Activated CD4-positive, alpha-beta T cell treated with anti-CD3 and anti-CD28 coated beads, Interleukin-2, amount 10 ng/mL, durations not matched to agents 24 days and 14 days (primary cell): ENCODE results near the gene FHOD3. TPM values are rescaled to one million over a fixed set of nuclear protein-coding genes. Genes with fewer than 3 reads are reported as not detected.

Experiments used
- DNase-seq: peaks from one replicate; pipeline ENCODE4 v3.0.0; 2022
- H3K27ac Mint-ChIP-seq: one replicate; pipeline ENCODE4 v1.8.0; 2022; ENCODE audit warnings: mild to moderate bottlenecking, mixed read lengths
- H3K27me3 Mint-ChIP-seq: one replicate; pipeline ENCODE4 v1.8.0; 2022; ENCODE audit warnings: mixed read lengths
- H3K36me3 Mint-ChIP-seq: one replicate; pipeline ENCODE4 v1.8.0; 2022; ENCODE audit warnings: low read depth, mild to moderate bottlenecking, mixed read lengths
- H3K4me1 Mint-ChIP-seq: one replicate; pipeline ENCODE4 v1.8.0; 2021; ENCODE audit warnings: mixed read lengths
- H3K4me3 Mint-ChIP-seq: one replicate; pipeline ENCODE4 v1.8.0; 2022; ENCODE audit warnings: mild to moderate bottlenecking, moderate library complexity, mixed read lengths
- H3K9me3 Mint-ChIP-seq: one replicate; pipeline ENCODE4 v1.8.0; 2021; ENCODE audit warnings: mixed read lengths
- intact Hi-C: fragments of 100-400 bp; cut with micrococcal nuclease; formaldehyde crosslinking; loops from one replicate; pipeline ENCODE4 v1.15.1; 2023
- total RNA-seq: library from RNA; stranded (reverse); gene quantifications from 2 replicates; pipeline ENCODE4 v1.2.3, GENCODE V29; 2022

The FHOD3 gene
- total RNA-seq, 1 donor from 2014 or later = not detected

DNA sequence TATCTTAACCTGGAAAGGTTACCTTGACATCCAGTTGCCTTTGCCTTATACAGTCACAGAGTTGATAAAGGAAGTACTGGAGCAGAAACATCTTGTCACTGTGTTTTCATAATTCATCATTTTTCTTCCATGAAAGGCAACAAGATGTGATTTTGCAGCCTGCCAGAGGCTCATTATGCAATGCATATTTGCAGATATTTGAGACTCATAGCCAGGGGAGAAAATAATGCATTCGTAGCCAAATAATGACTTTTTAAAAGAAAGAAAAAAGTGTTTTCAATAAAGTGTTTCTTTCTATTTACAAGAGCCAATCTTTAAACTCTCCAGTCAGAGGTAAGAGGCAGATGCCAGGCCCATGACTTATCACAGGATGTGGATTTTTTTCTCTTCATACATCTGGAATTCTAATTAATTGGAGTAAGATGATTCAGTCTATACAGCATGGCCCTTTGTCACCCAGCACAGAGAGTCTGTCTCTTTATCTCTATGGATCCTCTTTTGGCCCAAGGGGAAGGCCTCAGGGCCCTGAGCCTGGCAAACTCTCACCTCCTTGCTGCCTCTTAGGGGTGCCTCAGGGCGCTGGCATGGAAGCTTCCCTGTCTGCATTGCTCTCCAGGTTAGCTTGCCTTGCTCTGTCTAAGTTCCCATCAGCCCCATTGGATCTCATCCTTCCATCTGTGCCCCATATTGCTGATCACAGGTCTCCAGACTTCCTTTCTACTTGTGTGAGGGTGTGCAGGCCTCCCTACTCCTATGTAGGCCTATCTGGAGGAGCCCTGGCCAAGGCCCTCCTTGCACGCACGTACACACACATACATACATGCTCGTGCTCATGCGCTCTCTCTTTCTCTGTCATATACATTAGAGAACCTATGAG, 283.6 kb downstream of the FHOD3 start:
- Mint-ChIP-seq H3K4me3 (no peak overlapping the region), H3K27ac (no peak overlapping the region), H3K4me1 (no peaks in the 10 kb centered on the region), H3K9me3 (no peaks in the 10 kb centered on the region), H3K36me3 (no peaks in the 10 kb centered on the region), H3K27me3 (peaks cover 3% of the 10 kb centered on the region)
- intact Hi-C loops = no loop called here
- DNase-seq = peak; percentile 6

DNA sequence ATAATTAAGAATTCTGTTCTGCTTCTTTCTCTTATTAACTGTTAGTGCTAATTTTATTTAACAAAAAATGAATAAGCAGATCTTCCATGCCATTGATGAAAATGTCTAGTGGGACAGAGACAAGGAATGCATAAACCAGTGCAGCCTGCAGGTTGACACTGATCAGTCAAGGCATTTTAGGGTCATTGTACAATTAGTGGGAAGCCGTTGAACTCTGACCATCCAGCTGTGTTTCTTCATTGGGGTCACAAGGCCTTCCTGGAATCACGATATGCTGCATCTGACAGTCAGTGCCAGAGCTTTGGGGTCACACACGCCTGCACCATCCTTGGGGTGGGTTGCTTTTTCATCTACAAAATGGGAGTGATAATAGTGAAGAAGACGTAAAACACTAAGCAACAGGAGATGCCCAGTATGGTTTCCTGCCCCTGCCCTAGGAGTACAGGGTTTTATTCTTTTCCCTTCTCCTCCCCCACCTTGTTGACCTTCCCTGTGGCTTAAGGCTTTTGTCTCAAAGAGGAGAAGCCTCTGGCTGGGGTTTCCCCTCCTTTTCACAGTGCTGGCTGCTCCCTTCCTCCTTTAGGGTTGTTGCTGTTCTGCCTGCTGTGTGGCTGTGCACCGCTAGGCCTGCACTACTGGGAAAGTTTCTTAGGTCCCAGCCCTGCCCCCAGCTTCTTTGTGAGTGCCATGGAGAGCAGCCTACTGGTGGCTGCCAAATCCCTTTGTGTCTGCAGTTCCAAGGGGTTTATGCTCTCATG, 285.7 kb downstream of the FHOD3 start:
- no peak overlapping the region for H3K27ac Mint-ChIP-seq
- no peaks in the 10 kb centered on the region for H3K9me3 Mint-ChIP-seq
- peaks cover 3% of the 10 kb centered on the region for H3K27me3 Mint-ChIP-seq
- no peaks in the 10 kb centered on the region for H3K4me1 Mint-ChIP-seq
- H3K36me3 Mint-ChIP-seq = no peaks in the 10 kb centered on the region
- H3K4me3 Mint-ChIP-seq = no peak overlapping the region
- no peak for DNase-seq
- intact Hi-C loops = no loop called here

DNA sequence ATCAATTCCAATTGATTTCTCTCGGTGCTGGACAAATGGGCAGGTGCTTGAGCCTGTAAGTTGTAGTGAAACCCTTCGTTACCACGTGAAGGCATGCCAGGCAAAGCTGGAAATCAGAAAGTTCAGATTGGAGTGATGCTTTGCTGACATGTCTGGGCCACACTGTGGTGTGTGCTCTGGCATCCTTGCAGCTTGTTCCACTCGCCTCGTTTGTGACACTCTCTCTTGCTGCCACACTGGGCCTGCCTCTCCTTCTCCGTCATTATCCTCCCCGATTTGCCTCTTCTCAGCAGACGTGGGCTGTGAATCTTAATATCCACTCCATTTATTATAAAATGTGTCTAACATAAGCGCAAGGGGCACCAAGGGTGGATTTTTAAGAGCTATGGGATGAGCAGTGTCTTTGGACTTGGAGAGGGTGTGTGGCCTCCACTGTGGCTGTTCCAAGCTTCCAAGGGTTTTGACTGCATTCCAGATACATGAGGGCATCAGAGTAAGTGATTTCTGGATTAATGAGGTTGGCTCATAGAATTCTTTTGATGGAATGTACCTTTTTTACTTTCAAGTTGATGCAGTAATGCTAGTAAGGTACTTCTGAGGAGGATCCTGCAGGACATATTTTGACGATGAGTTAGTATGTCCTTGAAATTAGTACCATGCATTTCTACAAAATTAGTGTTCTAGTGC, 292.5 kb downstream of the FHOD3 start:
- DNase-seq = no peak
- Mint-ChIP-seq H3K9me3 (no peaks in the 10 kb centered on the region), H3K27me3 (peaks cover 3% of the 10 kb centered on the region), H3K4me3 (no peak overlapping the region), H3K27ac (no peak overlapping the region), H3K36me3 (no peaks in the 10 kb centered on the region), H3K4me1 (no peaks in the 10 kb centered on the region)
- intact Hi-C loops = no loop called here

DNA sequence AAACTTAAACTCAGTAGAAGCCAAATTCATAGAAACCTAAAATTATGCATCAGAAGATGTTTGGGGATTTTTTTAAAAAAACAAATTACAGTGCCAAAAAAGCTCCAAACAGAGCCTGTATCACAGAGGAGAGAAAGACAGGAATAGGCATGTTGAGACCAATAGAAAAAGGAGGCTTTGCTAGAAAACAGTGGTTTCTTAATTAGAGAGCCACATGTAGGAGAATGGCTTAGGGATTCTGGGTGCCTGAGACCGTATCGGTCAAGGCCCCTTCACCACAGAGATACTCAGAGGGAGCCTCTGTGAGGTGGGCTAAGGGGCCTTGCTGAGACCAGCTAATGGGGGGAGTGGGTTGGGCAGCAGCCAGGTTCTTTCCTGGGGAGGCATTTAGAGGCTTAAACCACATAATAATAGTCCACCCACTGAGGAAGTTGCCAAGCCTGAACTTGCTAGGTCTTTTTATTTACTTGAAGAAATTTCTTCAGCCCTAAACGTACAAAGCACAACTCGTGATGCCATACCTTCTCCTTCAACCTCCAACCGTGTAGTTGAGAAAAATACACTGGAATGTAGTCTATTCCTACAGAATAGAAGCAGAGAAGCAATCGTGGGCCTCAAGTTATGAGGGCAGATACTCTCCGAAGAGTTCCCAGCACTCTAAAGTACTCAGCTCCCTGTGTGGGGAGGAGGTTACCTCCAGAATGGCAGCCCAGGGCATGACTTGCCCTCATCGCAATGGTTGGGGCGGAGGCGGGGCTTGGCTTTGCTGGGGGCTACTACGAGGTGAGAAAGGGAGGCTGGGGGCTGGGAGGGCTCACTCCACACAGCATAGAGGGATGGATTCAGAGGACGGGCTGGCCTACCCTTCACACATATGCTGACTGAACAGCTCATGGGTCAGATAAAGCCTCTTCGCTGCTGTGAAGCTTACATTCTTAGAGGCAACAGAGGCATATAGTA, 293.4 kb downstream of the FHOD3 start:
- Mint-ChIP-seq H3K9me3 (no peaks in the 10 kb centered on the region), H3K4me1 (no peaks in the 10 kb centered on the region), H3K36me3 (no peaks in the 10 kb centered on the region), H3K4me3 (no peak overlapping the region), H3K27me3 (no peaks in the 10 kb centered on the region), H3K27ac (no peak overlapping the region)
- intact Hi-C loops = no loop called here
- no peak for DNase-seq

DNA sequence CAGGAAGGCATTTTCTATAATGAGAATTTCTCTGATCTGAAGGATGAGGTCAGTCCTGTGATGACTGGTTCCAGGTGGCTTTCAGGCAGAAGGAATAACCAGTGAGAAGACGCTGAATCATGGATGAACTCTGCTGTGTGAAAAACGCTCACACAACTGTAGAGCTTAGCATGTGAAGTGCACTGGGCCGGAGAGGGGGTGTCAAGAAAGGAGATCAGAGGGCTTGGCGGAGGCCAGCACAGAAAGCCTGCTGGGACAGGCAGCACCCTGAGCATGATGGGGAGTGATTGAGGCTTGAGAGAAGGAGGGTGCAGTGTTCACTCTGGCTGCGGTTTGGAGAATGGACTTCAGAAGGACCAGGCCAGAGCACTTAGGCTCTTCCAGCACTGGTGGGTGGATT, 294.8 kb downstream of the FHOD3 start:
- Mint-ChIP-seq H3K4me1 (no peaks in the 10 kb centered on the region), H3K4me3 (no peak overlapping the region), H3K27me3 (no peaks in the 10 kb centered on the region), H3K27ac (no peak overlapping the region), H3K36me3 (no peaks in the 10 kb centered on the region), H3K9me3 (no peaks in the 10 kb centered on the region)
- intact Hi-C loops = no loop called here
- DNase-seq = no peak

DNA sequence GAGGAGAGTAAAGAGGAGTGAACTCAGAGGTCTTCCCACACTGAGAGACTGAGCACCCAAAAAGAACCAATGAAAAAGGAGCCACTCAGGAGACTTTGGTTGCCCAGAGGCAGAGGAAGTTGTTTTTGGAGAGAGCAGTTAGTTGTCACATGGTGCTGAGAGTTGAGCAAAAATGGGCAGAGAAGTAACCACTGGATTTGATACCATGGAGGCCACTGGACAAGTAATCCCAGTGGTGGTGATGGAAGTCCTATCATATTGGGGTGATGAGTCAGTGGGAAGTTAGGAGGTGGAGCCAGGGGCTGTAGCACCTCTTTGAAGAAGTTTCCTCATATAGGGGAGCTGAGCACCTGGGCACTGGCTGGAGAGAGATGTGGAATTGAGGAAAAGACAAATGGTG, 295.5 kb downstream of the FHOD3 start:
- H3K4me1 Mint-ChIP-seq = no peaks in the 10 kb centered on the region
- H3K27me3 Mint-ChIP-seq = no peaks in the 10 kb centered on the region
- no peaks in the 10 kb centered on the region for H3K36me3 Mint-ChIP-seq
- no peaks in the 10 kb centered on the region for H3K9me3 Mint-ChIP-seq
- no peak for DNase-seq
- no peak overlapping the region for H3K4me3 Mint-ChIP-seq
- intact Hi-C loops = no loop called here
- H3K27ac Mint-ChIP-seq = no peak overlapping the region

DNA sequence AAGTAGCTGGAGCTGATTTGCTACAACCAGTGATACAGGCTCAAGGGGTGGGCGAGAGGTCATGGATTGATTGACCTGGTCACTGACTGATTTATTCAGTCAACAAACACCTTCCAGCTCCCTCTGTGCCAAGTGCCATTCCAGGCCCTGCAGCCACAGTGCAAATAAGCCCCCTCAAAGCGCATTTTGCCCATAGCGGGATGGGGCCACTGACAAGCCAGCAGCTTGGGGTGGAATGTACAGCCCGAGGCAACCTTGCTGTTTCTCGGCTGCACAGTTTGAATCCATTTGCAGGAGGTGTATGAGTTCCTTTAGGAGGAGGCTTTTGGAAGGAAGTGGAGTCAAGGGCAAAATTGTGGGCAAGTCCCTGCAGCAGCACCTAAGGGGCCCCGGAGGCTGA, 296.1 kb downstream of the FHOD3 start:
- H3K4me1 Mint-ChIP-seq = no peaks in the 10 kb centered on the region
- H3K36me3 Mint-ChIP-seq = no peaks in the 10 kb centered on the region
- no peak for DNase-seq
- no peaks in the 10 kb centered on the region for H3K27me3 Mint-ChIP-seq
- H3K4me3 Mint-ChIP-seq = no peak overlapping the region
- no peaks in the 10 kb centered on the region for H3K9me3 Mint-ChIP-seq
- intact Hi-C loops = no loop called here
- H3K27ac Mint-ChIP-seq = no peak overlapping the region

DNA sequence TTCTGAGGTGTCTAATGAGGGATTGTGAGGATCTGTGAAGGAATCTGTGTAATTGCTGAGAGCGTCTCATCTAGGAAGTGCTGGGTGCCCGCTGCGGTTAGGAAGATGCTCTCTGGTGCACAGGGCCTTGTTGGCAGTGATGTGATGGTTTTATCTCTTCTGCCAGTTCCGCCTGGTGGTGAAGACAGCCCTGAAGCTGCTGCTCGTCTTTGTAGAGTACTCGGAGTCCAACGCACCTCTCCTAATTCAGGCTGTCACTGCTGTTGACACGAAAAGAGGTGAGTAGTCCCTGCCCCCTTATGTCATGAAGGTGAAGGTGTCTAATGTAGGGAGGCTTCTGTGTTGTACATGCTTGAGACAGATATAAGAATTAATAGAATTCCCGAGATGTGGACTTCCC, 297.1 kb downstream of the FHOD3 start:
- intact Hi-C loops = no loop called here
- H3K27ac Mint-ChIP-seq = no peak overlapping the region
- no peaks in the 10 kb centered on the region for H3K27me3 Mint-ChIP-seq
- no peak for DNase-seq
- H3K9me3 Mint-ChIP-seq = no peaks in the 10 kb centered on the region
- no peaks in the 10 kb centered on the region for H3K4me1 Mint-ChIP-seq
- no peak overlapping the region for H3K4me3 Mint-ChIP-seq
- no peaks in the 10 kb centered on the region for H3K36me3 Mint-ChIP-seq

DNA sequence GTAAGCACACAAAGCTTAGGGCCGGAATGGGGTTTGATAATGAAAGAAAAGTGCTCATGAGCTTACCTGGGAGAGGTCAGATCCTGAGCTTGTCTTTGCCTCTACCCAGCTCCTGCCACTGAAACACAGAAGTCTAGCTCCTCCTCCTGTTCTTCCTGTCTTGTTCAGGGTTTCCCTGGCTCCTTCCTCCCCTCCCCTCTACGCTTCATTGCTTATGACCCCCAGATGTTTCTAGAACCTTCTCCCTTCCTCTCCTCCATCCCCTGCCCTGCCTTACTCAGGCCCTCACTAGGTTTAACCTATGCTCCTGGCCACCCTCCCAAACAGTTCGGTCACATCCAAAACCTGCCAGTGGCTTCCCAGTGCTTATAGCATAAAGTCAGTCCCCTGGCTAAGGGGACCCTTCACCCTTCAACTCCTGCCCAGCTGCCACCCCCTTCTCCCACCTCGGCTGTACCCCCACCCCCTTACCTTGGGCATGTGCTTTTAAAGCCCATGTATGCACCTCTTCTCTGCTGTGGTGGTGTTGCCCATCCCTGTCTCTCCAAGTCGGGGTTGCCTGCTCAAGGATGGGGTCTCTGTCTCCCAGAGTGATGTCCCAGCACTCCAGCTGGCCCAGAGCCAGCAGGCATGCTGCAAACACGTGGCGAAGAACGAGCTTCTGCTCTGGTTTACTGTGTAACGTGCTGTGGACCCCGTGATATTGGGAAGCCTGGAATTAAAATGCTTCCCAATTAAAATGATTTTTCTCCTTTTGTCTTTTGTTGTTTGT, 297.7 kb downstream of the FHOD3 start:
- Mint-ChIP-seq H3K27ac (no peak overlapping the region), H3K27me3 (no peaks in the 10 kb centered on the region), H3K9me3 (no peaks in the 10 kb centered on the region), H3K4me3 (no peak overlapping the region), H3K4me1 (no peaks in the 10 kb centered on the region), H3K36me3 (no peaks in the 10 kb centered on the region)
- intact Hi-C loops = no loop called here
- no peak for DNase-seq

DNA sequence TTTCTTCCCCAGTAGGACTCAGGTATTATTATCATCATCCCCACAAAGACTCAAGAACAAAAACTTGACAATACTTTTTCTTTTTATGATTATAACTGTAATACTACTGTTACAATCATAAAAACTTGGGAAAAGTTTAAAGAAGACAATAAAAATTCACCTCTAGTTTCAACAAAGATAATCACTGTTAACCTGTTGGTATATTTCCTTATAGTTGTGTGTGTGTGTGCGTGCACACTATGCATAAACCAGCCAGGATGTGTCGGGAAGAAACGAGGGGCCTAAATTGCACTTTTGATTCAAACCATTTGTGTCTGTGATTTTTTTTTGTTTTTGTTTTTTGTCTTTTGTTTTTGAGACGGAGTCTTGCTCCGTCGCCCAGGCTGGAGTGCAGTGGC, 298.3 kb downstream of the FHOD3 start:
- Mint-ChIP-seq H3K36me3 (no peaks in the 10 kb centered on the region), H3K27ac (no peak overlapping the region), H3K27me3 (no peaks in the 10 kb centered on the region), H3K4me1 (no peaks in the 10 kb centered on the region), H3K9me3 (no peaks in the 10 kb centered on the region), H3K4me3 (no peak overlapping the region)
- no peak for DNase-seq
- intact Hi-C loops = no loop called here

DNA sequence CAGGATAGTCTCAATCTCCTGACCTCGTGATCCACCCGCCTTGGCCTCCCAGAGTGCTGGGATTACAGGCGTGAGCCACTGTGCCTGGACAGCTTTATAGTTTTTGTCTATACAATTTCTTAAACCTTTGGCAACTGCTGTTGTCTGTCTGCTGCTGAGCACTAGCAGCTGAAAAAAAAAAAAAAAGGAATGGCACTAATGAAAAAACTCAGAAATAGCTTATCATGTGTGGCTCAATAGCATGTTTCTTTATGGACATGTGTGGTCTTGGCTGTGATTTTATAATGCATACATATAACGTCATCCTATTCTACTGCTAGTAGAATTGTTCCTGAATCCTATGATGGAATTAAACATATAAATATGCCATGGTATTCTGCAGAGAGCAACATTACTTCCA, 300.1 kb downstream of the FHOD3 start:
- intact Hi-C loops = no loop called here
- peaks cover 2% of the 10 kb centered on the region for H3K4me1 Mint-ChIP-seq
- H3K27me3 Mint-ChIP-seq = no peaks in the 10 kb centered on the region
- no peak overlapping the region for H3K4me3 Mint-ChIP-seq
- DNase-seq = no peak
- no peak overlapping the region for H3K27ac Mint-ChIP-seq
- H3K36me3 Mint-ChIP-seq = no peaks in the 10 kb centered on the region
- no peaks in the 10 kb centered on the region for H3K9me3 Mint-ChIP-seq

DNA sequence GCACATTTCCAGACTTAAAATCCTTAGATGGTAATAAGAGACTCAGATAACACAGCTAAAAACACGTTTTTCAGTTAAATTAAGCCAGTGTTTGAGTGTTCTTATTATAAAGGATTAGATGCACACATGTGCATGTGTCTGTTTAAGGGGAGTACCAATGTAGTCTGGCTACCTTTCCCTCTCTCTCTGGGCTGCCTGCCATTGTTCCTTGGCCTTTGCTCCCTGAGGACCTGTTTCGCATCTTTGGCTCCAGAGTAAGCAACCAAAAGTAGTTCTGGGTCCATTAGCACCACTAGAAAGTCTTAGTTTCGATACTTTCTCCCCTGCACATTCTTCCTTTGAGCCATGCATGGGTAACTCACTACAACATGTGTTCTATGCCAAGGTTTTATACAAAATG, 303.0 kb downstream of the FHOD3 start:
- H3K4me3 Mint-ChIP-seq = no peak overlapping the region
- no peaks in the 10 kb centered on the region for H3K9me3 Mint-ChIP-seq
- no peaks in the 10 kb centered on the region for H3K27me3 Mint-ChIP-seq
- no peak overlapping the region for H3K27ac Mint-ChIP-seq
- intact Hi-C loops = no loop called here
- H3K4me1 Mint-ChIP-seq = peaks cover 2% of the 10 kb centered on the region
- H3K36me3 Mint-ChIP-seq = no peaks in the 10 kb centered on the region
- DNase-seq = no peak

DNA sequence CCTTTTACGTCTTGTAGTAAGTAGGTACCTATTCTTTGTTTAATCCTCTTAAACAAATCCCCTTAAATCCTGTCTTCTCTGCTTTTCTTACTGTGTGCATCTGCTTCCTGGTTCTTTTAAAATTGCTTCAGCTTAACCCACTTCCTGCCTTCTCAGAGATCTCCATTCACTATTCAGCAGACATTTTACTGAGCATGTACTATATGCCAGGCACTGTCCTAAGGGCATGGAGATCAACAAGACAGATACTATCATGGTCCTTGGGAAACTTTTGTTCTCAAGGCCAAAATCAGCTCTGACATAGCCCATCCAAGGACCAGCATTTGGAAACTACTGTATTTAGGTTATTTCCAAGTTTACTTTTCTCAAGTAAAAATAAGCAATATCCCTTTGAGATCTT, 303.8 kb downstream of the FHOD3 start:
- Mint-ChIP-seq H3K36me3 (no peaks in the 10 kb centered on the region), H3K4me1 (peaks cover 2% of the 10 kb centered on the region), H3K27me3 (no peaks in the 10 kb centered on the region), H3K9me3 (no peaks in the 10 kb centered on the region), H3K27ac (no peak overlapping the region), H3K4me3 (no peak overlapping the region)
- no peak for DNase-seq
- intact Hi-C loops = no loop called here
